H9 (cell line): Measurements from ENCODE around the gene MAGI1. TPM values are rescaled to one million over a fixed set of nuclear protein-coding genes. Genes with fewer than 3 reads are reported as not detected.

Experiments used
- DNase-seq: peaks from one replicate; pipeline ENCODE4 v3.0.0-alpha.2; 2017
- H2AFZ ChIP-seq: one replicate; pipeline ENCODE4 v1.6.1; 2013; ENCODE audit warnings: mild to moderate bottlenecking, low read length, control low read depth, moderate library complexity
- H2AK5ac ChIP-seq: 2 replicates; pipeline ENCODE4 v1.6.1; 2013; ENCODE audit warnings: low read length, control low read depth, mixed read lengths; ENCODE audit not compliant: insufficient read length
- H2BK120ac ChIP-seq: one replicate; pipeline ENCODE4 v1.6.1; 2013; ENCODE audit warnings: low read depth, mild to moderate bottlenecking, low read length, control low read depth, inconsistent platforms; ENCODE audit not compliant: poor library complexity, severe bottlenecking
- H2BK12ac ChIP-seq: 2 replicates; pipeline ENCODE4 v1.6.1; 2013; ENCODE audit warnings: low read length, control low read depth, mixed read lengths, low read depth; ENCODE audit not compliant: insufficient read length
- H2BK15ac ChIP-seq: 2 replicates; pipeline ENCODE4 v1.6.1; 2013; ENCODE audit warnings: low read depth, low read length, control low read depth
- H2BK20ac ChIP-seq: one replicate; pipeline ENCODE4 v1.6.1; 2013; ENCODE audit warnings: low read depth, mild to moderate bottlenecking, low read length, control low read depth, inconsistent platforms; ENCODE audit not compliant: poor library complexity, severe bottlenecking
- H2BK5ac ChIP-seq: 2 replicates; pipeline ENCODE4 v1.6.1; 2013; ENCODE audit warnings: low read length, control low read depth, mixed read lengths; ENCODE audit not compliant: insufficient read length
- H3K14ac ChIP-seq: 2 replicates; pipeline ENCODE4 v1.6.1; 2013; ENCODE audit warnings: low read length, control low read depth; ENCODE audit not compliant: insufficient read depth
- H3K18ac ChIP-seq: 2 replicates; pipeline ENCODE4 v1.6.1; 2013; ENCODE audit warnings: low read depth, mild to moderate bottlenecking, mixed read lengths, low read length, control low read depth; ENCODE audit not compliant: insufficient read length
- H3K23ac ChIP-seq: 2 replicates; pipeline ENCODE4 v1.6.1; 2013; ENCODE audit warnings: low read length, control low read depth, mixed read lengths, low read depth; ENCODE audit not compliant: insufficient read length
- H3K23me2 ChIP-seq: 2 replicates; pipeline ENCODE4 v1.6.1; 2013; ENCODE audit warnings: low read depth, mild to moderate bottlenecking, mixed read lengths, low read length, control low read depth; ENCODE audit not compliant: insufficient read length, poor library complexity, severe bottlenecking
- H3K27ac ChIP-seq: 2 replicates; pipeline ENCODE4 v1.5.1; 2013; ENCODE audit warnings: low read length, control low read depth, mixed read lengths, low read depth; ENCODE audit not compliant: insufficient read length
- H3K27me3 ChIP-seq: 2 replicates; pipeline ENCODE4 v1.6.1; 2013; ENCODE audit warnings: low read length, control low read depth, inconsistent platforms; ENCODE audit not compliant: insufficient read depth
- H3K4ac ChIP-seq: 2 replicates; pipeline ENCODE4 v1.6.1; 2013; ENCODE audit warnings: low read depth, mild to moderate bottlenecking, control low read depth, inconsistent platforms, low read length, moderate library complexity
- H3K4me1 ChIP-seq: 2 replicates; pipeline ENCODE4 v1.6.1; 2013; ENCODE audit warnings: low read length, control low read depth, inconsistent platforms; ENCODE audit not compliant: insufficient read depth
- H3K4me2 ChIP-seq: 2 replicates; pipeline ENCODE4 v1.6.1; 2013; ENCODE audit warnings: low read length, control low read depth, mixed read lengths; ENCODE audit not compliant: insufficient read length, insufficient read depth
- H3K56ac ChIP-seq: 2 replicates; pipeline ENCODE4 v1.6.1; 2013; ENCODE audit warnings: low read depth, mild to moderate bottlenecking, mixed read lengths, low read length, control low read depth; ENCODE audit not compliant: insufficient read length
- H3K79me1 ChIP-seq: 2 replicates; pipeline ENCODE4 v1.6.1; 2013; ENCODE audit warnings: low read depth, mild to moderate bottlenecking, moderate library complexity, low read length, control low read depth, inconsistent platforms; ENCODE audit not compliant: insufficient read depth, poor library complexity, severe bottlenecking
- H3K79me2 ChIP-seq: 2 replicates; pipeline ENCODE4 v1.6.1; 2013; ENCODE audit warnings: low read length, control low read depth, inconsistent platforms; ENCODE audit not compliant: insufficient read depth
- H3K9ac ChIP-seq: 2 replicates; pipeline ENCODE4 v1.6.1; 2013; ENCODE audit warnings: low read length, control low read depth, mixed read lengths; ENCODE audit not compliant: insufficient read length; ENCODE audit errors: extremely low read depth
- H3K9me3 ChIP-seq: one replicate; pipeline ENCODE4 v1.6.1; 2013; ENCODE audit warnings: low read depth, low read length, inconsistent platforms; ENCODE audit not compliant: control insufficient read depth
- H3T11ph ChIP-seq: one replicate; pipeline ENCODE4 v1.6.1; 2013; ENCODE audit warnings: mild to moderate bottlenecking, low read length, control low read depth, inconsistent platforms
- H4K20me1 ChIP-seq: one replicate; pipeline ENCODE4 v1.6.1; 2013; ENCODE audit not compliant: control insufficient read depth, insufficient read length, insufficient read depth
- H4K5ac ChIP-seq: 2 replicates; pipeline ENCODE4 v1.6.1; 2013; ENCODE audit warnings: low read depth, mild to moderate bottlenecking, mixed read lengths, low read length, control low read depth; ENCODE audit not compliant: insufficient read length
- H4K8ac ChIP-seq: replicated peaks from 2 replicates; pipeline ENCODE4 v1.6.1; 2013; ENCODE audit warnings: low read length, control low read depth, mixed read lengths, low read depth; ENCODE audit not compliant: insufficient read length
- H4K91ac ChIP-seq: 2 replicates; pipeline ENCODE4 v1.6.1; 2013; ENCODE audit warnings: low read depth, mild to moderate bottlenecking, moderate library complexity, mixed read lengths, low read length, control low read depth; ENCODE audit not compliant: insufficient read length
- H3K27ac Mint-ChIP-seq, 3 experiments: 2 replicates in 2 of 3; 3 replicates in 1 of 3; pipeline ENCODE4 v1.8.0; 2020 to 2021; ENCODE audit warnings: mixed read lengths in 3 of 3, mild to moderate bottlenecking in 1 of 3, moderate library complexity in 1 of 3
- H3K27me3 Mint-ChIP-seq: 2 replicates; pipeline ENCODE4 v1.8.0; 2021; ENCODE audit warnings: low read depth, mild to moderate bottlenecking, moderate library complexity, mixed read lengths
- H3K36me3 Mint-ChIP-seq, 3 experiments: 2 replicates in 2 of 3; 3 replicates in 1 of 3; pipeline ENCODE4 v1.8.0; 2020 to 2021; ENCODE audit warnings: low read depth in 3 of 3, mixed read lengths in 3 of 3; ENCODE audit not compliant: insufficient read depth in 1 of 3
- H3K4me1 Mint-ChIP-seq, 2 experiments: 2 replicates each; pipeline ENCODE4 v1.8.0; 2020; ENCODE audit warnings: mixed read lengths in 2 of 2
- H3K4me3 Mint-ChIP-seq, 2 experiments: 2 replicates in 1 of 2; 3 replicates in 1 of 2; pipeline ENCODE4 v1.8.0; 2020 to 2021; ENCODE audit warnings: mild to moderate bottlenecking in 2 of 2, mixed read lengths in 2 of 2, moderate library complexity in 1 of 2
- H3K9me3 Mint-ChIP-seq, 2 experiments: 2 replicates in 1 of 2; 3 replicates in 1 of 2; pipeline ENCODE4 v1.8.0; 2020; ENCODE audit warnings: mild to moderate bottlenecking in 2 of 2, mixed read lengths in 2 of 2, moderate library complexity in 1 of 2
- WGBS: extraction: QIAGEN DNeasy Blood & Tissue Kit; methylation state at CpG from one replicate; pipeline ENCODE4 v1.1.7; 2013; ENCODE audit warnings: missing lambda C conversion rate, low lambda C conversion rate, mixed read lengths; ENCODE audit not compliant: insufficient read length; ENCODE audit errors: extremely low coverage; 5-methylcytosine and 5-hydroxymethylcytosine counted together
- total RNA-seq: library from RNA; stranded (reverse); gene quantifications from 2 replicates; pipeline ENCODE4 v1.2.1, GENCODE V29; 2021
- TF ChIP-seq, protein P1 (sequence below): fragments of 200-600 bp; sonication (generic); conservative IDR thresholded peaks from 3 replicates; pipeline ENCODE4 v1.8.0; 2021; ENCODE audit warnings: antibody characterized with exemption, mild to moderate bottlenecking

The MAGI1 gene
- total RNA-seq, 1 experiment from 2014 or later, result 65.7 TPM

DNA sequence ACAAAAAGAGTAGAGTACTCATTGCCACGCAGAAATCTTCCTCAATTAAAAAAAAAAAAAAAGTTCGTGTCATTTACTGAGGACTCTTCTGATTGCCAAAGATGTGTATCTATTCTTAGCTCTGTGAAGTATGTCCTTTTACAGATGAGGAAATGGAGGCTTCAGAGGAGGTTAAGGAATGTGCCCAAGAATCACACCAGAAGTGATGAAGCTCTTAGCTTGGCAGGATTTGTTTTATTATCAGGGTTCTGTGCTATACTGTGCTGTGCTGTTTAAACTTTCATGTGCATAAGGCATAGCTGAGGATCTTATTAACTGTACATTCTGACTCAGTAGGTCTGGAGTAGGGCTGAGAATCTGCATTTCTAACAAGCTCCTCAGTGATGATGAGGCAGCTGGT, 685.8 kb downstream of the MAGI1 start:
- Histone ChIP-seq H3K79me2 (no peaks in the 10 kb centered on the region), H3K27ac (no peak overlapping the region), H3K79me1 (no peaks in the 10 kb centered on the region), H3K56ac (no peak overlapping the region), H3K23ac (no peak overlapping the region), H4K8ac (no peak overlapping the region), H2BK120ac (no peak overlapping the region), H2BK12ac (no peak overlapping the region), H3T11ph (no peak overlapping the region), H4K5ac (no peak overlapping the region), H3K4me2 (no peak overlapping the region), H3K14ac (no peak overlapping the region), H2BK5ac (no peak overlapping the region), H2AFZ (no peak overlapping the region), H4K91ac (no peak overlapping the region), H2BK20ac (no peak overlapping the region), H2BK15ac (no peak overlapping the region), H3K9ac (no peak overlapping the region), H3K9me3 (no peaks in the 10 kb centered on the region), H3K23me2 (no peaks in the 10 kb centered on the region), H3K4me1 (0 out of 2 replicates have a peak, but pooled peaks cover 1% of the 10 kb centered on the region), H3K27me3 (no peaks in the 10 kb centered on the region; the same call in 1 of the 2 replicates), H3K4ac (no peak overlapping the region), H2AK5ac (no peak overlapping the region), H3K18ac (no peak overlapping the region), H4K20me1 (no peaks in the 10 kb centered on the region)
- no peak overlapping the region for H3K4me3 Mint-ChIP-seq
- H3K9me3 Mint-ChIP-seq, result no peaks in the 10 kb centered on the region
- peaks cover 24 to 37% of the 10 kb centered on the region in 2 experiments for H3K4me1 Mint-ChIP-seq
- peak overlapping the region in 2 of 3 experiments; percentile 15 to 32; a peak in 1 of 7 replicates for H3K27ac Mint-ChIP-seq
- TF ChIP-seq, protein P1, sequence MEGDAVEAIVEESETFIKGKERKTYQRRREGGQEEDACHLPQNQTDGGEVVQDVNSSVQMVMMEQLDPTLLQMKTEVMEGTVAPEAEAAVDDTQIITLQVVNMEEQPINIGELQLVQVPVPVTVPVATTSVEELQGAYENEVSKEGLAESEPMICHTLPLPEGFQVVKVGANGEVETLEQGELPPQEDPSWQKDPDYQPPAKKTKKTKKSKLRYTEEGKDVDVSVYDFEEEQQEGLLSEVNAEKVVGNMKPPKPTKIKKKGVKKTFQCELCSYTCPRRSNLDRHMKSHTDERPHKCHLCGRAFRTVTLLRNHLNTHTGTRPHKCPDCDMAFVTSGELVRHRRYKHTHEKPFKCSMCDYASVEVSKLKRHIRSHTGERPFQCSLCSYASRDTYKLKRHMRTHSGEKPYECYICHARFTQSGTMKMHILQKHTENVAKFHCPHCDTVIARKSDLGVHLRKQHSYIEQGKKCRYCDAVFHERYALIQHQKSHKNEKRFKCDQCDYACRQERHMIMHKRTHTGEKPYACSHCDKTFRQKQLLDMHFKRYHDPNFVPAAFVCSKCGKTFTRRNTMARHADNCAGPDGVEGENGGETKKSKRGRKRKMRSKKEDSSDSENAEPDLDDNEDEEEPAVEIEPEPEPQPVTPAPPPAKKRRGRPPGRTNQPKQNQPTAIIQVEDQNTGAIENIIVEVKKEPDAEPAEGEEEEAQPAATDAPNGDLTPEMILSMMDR, result no peak
- H3K27me3 Mint-ChIP-seq, result no peaks in the 10 kb centered on the region; the same call in 1 of the 2 replicates
- no CpG with 5 or more reads among the region's 2 CpGs for WGBS
- no peak for DNase-seq
- H3K36me3 Mint-ChIP-seq, result peaks cover 4 to 17% (median 8%) of the 10 kb centered on the region in 3 experiments; a peak in 5 of 7 replicates
